Endometrium (tissue), 2 donors: ENCODE results near the gene INSYN1.
A peak's percentile ranks its signal among the peaks of the same experiment; 100 is the strongest.
"Not testable (repeated sequence)": the region's sequence is repeated elsewhere in the genome, so short reads cannot be mapped to it uniquely, and the experiment has no call there.

Source experiments
- FAIRE-seq: peaks from 2 replicates; lab custom pipeline; 2012; peaks lifted over from hg19 to GRCh38; lab: Jason Lieb, UNC
- donor health status: control.
- donor health status: control.

The INSYN1 gene

GRCh38 chr15:73748730-73749129, 4.4 kb downstream of the INSYN1 start:
- FAIRE-seq: no peak

DNA sequence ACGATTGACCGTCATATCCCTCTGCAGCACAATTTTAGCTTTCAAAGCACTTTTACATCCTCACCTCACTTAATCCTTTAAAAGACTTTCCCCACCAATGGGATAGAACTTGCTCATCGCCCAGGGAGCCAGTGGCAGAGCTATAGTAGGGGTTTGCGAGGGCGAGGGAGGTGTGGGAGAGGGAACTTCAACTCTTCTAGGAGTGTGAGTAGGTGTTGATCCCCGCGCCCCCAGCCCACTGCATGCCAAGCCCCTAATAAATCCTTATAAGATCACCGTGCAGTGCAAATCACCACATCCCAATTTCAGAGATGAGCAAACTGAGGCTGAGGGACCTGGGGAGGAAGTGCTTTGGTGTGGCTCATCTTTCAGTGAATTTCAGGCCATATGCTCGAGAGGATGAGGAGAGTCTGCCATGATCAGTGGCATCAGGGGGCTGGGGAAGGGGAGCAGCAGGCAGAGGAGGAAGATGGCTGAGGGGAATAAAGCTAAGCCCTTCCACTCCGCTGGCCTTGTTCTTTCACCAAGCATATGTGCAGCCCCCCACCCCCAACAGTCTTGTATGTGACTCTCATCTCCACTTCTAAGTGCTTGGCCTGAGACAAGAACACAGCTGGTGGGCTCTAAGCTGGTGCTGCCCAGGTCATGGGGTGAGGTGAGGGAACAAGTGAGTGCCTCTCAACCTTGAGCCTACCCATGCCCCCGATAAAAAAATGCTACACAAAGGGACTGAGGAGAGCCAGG, 5.1 kb downstream of the INSYN1 start:
- FAIRE-seq: no peak

DNA sequence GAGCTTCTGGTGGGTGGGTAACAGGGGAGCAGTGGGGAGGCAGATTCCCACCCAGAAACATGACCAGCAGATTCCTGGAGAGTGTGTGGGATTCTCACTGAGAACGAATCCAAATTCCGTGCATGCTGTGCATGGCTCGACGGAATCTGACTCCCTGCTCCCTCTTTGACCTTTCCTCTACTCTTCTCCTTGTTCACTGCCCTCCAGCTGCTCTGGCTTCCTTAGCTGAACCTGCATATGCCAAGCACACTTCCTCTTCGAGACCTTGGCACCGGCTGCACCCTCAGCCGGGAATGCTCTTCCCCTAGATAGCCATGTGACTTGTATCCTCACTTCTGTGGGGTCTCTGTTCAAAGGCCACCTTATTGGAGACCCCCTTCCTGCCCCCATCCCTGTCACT, 6.3 kb downstream of the INSYN1 start:
- FAIRE-seq: no peak

DNA sequence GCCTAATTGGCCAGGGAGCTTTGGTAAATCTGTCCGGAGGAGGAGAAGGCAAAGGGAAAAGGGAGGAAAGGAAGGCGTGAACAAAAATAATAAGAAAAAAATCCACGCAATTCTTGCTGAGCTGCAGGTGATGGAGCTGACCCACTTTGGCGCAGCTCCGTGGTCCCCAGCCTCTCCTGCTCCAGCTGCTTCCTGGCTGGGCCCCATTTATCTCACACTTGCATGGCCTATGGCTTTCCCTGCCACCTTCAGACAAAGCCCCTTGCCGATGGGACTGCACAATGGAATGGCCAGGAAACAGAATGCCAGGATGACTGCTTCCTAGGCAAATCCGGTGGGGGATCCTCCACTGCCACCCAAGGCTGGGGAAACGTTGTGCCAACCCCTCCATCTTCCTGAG, 6.9 kb downstream of the INSYN1 start:
- no peak for FAIRE-seq

- no peak for FAIRE-seq
These were observed 8.1 kb downstream of the INSYN1 start for GRCh38 chr15:73745073-73745472.

- FAIRE-seq: no peak
These were observed 8.9 kb downstream of the INSYN1 start for GRCh38 chr15:73744293-73744692.

- peak; percentile 4 for FAIRE-seq
These were observed 11.8 kb downstream of the INSYN1 start for GRCh38 chr15:73741321-73741836.

DNA sequence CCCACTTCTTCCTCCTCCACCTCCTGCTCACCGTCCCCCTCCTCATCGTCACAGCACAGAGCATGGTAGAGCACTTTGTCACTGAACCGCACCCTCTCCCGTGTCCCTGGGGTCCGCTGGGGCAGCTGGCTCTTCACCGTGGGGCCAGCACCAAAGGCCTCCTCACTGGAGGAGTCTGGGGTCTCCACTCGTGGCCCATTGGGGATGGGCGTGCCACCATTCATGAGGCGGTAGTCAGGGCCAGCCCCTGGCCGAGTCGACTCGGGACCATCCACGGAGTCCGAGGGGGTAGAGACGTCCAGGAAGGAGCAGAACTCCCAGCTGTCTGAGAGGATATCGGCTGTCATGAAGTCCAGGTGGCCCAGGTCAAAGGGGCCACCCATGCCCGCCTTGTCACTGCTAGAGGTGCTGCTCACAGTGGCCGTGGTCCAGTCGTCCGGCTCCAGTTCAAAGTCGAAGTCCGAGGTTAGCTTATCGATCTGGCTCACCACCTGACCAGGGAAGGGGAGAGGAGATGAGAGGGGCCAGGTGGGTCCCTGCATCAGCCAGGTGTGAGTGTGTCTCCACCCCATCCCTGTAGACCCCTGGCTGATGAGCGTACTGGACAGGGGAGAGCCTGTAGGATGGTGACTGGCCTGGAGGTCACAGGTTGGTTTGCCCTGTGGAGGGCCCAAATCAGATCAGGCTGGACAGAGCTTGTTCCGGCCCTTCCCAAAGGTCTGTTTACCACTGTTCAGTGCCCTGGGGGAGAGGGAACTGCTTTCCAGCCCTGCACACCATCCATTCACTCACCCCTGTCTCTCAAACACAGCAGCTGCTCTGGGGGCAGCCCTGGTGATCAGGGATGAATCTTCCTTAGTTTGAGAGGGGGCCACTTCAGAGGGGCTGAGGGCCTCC, 12.8 kb downstream of the INSYN1 start:
- no peak for FAIRE-seq

GRCh38 chr15:73737535-73737934, 15.6 kb downstream of the INSYN1 start:
- no peak for FAIRE-seq

DNA sequence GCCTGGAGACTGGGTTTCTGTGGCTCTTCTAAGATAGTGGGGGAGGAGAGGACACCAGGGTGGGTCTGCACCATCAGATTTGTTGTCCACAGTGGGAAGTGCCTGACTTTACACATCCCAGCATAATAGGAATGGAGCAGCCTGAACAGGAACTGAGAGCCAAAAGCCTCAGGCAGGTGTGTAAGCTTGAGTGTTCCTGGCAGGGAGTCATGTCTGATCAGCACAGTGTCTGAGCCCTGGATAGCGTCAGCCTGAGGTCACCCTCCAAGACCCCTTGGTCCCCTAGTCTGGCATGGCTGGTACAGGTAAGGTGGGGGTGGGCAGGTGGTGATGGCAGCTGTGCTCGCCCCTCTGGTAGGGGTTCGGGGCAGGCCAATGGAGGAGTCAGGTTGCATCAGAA, 20.2 kb downstream of the INSYN1 start:
- no peak for FAIRE-seq

GRCh38 chr15:73732051-73732450, 21.1 kb downstream of the INSYN1 start:
- not testable (repeated sequence) for FAIRE-seq

- FAIRE-seq: no peak
These were observed 25.7 kb downstream of the INSYN1 start for GRCh38 chr15:73727330-73727976.

GRCh38 chr15:73724212-73724611, 28.9 kb downstream of the INSYN1 start:
- FAIRE-seq: no peak

DNA sequence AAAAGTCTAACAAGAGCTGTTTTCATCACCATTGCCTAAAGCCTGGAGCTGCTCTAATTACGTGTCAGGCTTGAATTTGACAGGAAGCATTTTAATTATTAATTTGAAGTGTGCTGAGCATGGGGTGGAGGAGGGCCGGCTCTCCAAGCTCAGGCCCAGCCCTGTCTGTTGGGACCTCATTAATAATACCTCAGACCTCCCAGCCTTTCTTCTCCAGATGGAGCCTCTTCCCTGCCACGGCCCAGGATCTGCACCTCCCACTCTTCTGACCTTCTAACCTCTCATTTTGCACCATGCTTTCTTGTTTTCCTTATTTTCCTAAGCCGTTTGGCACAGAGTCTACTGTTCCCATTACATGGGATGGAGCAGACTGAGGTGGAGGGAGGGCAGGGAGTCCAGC, 30.0 kb downstream of the INSYN1 start:
- peak; percentile 18 for FAIRE-seq

- no peak for FAIRE-seq
These were observed 30.7 kb downstream of the INSYN1 start for GRCh38 chr15:73722425-73722824.

DNA sequence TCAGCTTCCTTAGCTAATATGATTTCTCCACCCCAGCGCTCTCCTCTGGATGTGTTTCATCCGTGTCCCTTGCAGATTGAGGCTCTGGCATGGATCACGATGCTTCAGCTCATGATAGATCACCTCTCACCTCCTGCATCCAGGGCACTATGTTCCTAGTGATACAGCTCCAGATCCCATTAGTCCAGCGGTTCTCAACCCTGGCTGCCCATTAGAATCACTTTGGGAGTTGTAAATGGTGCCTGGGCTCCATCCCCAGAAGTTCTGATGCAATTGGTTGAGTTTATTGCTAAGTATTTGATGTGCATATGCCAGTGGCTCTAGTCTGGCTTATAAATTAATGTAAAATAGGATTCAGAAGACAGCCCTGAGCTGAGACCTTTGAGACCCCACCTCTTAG, 34.5 kb downstream of the INSYN1 start:
- FAIRE-seq: no peak

DNA sequence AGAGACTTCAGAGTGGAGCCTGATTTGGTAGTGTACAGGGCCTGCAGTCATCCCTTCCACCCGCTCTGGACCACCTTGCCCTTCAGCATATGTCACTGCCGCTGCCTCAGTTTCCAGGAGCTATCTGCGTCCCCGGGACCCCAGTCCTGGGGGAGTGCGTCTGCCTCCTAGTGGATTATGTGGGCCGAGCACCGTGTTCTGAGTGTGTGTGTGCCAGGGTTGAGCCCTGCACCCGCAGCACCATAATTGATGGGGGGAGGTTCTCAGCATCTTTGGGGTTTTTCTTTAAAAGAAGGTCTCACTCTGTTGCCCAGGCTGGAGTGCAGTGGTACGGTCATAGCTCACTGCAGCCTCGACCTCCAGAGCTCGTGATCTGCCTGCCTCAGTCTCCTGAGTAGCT, 35.3 kb downstream of the INSYN1 start:
- FAIRE-seq: no peak

- FAIRE-seq: no peak
These were observed 35.9 kb downstream of the INSYN1 start for GRCh38 chr15:73717206-73717605.

GRCh38 chr15:73716417-73716816, 36.7 kb downstream of the INSYN1 start:
- no peak for FAIRE-seq

DNA sequence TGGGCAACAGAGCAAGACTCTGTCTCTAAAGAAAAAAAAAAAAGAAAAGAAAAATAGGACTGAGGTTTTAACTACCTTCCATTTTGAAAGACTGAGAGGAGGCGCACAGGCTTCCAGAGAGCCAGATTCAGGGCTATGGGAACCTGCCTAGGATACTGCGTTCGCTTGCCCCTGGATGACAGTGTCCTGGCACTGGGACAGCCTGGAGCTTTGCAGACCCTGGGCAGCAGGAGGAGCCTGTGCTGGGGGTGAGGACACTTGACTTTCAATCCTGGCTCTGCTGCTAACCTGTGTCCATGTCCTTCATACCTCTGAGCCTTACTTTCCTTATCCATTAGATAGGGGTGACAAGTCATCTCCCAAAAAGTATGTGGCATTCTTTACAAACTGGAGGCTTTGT, 37.7 kb downstream of the INSYN1 start:
- no peak for FAIRE-seq

DNA sequence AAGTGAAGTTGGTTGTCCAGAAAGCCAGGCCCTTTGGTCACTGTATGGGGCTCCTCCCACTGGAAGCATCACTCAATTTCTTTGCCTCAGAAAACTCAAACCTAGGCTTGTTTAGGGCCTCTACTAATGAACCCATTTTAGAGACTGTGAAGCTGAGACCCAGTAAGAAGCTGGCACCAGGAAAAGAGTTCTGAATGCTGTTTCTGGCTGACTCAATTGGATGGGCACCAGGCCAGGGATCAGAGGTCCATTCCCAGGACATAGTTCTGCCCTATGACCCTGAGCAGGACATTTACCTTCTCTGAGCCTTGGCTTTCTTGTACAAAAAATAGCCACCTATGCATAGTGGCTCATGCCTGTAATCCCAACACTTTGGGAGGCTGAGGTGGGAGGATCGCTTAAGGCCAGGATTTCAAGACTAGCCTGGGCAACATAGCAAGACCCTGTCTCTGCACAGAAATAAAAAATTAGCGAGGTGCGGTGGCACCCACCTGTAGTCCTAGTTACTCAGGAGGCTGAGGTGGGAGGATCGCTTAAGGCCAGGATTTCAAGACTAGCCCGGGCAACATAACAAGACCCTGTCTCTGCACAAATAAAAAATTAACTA, 38.4 kb downstream of the INSYN1 start:
- FAIRE-seq: no peak

- FAIRE-seq: no peak
These were observed 41.0 kb downstream of the INSYN1 start for GRCh38 chr15:73712107-73712506.
